Measurements from ENCODE around the gene SRPK1. TPM values are rescaled to one million over a fixed set of nuclear protein-coding genes. Genes with fewer than 3 reads are reported as not detected.

Gene SRPK1
- total RNA-seq, 1 donor from 2014 or later, result 22.9 TPM

DNA sequence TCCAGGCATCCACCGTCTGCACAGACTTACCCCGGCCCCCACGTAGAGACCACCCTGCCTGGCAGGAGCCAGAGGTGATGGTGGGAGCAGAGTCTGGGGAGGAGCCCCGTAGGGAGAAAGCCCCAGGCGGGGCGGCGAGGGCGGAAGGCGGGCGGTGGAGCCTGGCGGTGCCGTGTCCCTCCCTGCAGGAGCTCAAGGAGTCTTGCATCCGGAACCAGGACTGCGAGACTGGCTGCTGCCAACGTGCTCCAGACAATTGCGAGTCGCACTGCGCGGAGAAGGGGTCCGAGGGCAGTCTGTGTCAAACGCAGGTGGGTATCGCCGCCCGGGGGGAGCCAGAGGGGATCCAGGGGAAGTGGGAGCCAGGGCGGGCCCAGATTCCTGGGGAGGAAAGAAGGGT is 134.1 kb downstream of the SRPK1 start:
- no peak for ATAC-seq

DNA sequence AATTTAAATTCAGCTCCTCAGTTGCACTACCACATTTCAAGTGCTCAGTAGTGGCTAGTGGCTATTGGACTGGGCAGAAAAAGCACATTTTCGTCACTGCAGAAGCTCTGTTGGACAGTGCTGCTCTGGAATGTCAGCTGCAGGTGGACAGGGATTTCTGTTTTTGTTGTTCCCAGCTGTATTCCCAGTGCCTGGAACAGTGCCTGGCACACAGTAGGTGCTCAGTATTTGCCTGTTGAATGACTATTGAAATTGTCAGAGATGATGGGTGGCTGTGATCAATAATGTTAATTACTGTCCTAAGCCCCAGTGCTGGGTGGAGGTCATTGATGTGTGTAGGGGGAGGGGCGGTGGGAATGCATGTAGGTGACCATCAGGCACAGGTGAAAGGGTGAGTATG is 134.6 kb downstream of the SRPK1 start:
- DNase-seq (ENCODE audit: low spot score), result no peak
- ATAC-seq, result no peak

More for the DNA sequence above, 134.1 kb downstream of the SRPK1 start:
- no peak for DNase-seq (ENCODE audit: low spot score)

DNA sequence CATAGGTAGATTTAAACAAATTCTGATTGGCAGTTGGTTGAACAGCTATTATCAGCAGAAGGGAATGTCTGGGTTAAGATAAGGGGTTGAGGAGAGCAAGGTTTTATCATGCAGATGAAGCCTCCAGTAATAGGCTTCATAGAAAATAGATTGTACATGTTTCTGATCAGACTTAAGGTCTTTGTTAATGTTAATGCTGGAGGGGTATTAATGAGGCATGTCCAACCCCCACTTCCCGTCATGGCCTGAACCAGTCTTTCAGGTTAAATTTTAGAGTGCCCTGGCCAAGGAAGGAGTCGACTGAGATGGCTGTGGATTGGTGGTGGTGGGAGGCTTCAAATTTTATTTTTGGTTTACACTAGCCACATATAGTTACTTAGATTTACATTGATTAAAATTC is 136.7 kb downstream of the SRPK1 start:
- DNase-seq (ENCODE audit: low spot score), result no peak
- no peak for ATAC-seq

Other genes with a start within 250 kb of the SRPK1 start
- 156 TPM for gene FKBP5, start 232.2 kb downstream of the SRPK1 start, total RNA-seq
- 4.6 TPM for gene ARMC12, start 184.1 kb downstream of the SRPK1 start, total RNA-seq
- not detected for gene CLPSL2, start 144.5 kb downstream of the SRPK1 start, total RNA-seq
- gene CLPSL1, start 140.1 kb downstream of the SRPK1 start, total RNA-seq, result not detected
- 6.6 TPM for gene CLPS, start 123.8 kb downstream of the SRPK1 start, total RNA-seq
- gene LHFPL5, start 115.7 kb downstream of the SRPK1 start, total RNA-seq, result not detected
- gene SLC26A8, start 103.5 kb upstream of the SRPK1 start, total RNA-seq, result 0.30 TPM
- gene MAPK14, start 106.7 kb upstream of the SRPK1 start, total RNA-seq, result 40.8 TPM
- gene MAPK13, start 209.4 kb upstream of the SRPK1 start, total RNA-seq, result 1.9 TPM

All from left lobe of liver (tissue), 2 donors.